HG03095 (cell line): ENCODE measurements around the gene PRPSAP1.
"Not testable (repeated sequence)": the region's sequence is repeated elsewhere in the genome, so short reads cannot be mapped to it uniquely, and the experiment has no call there.

Source experiments
- ATAC-seq: cut with Tn5 transposase; IDR thresholded peaks from one replicate; pipeline ENCODE4 v1.9.1; 2021; ENCODE audit warnings: moderate library complexity; ENCODE audit not compliant: unreplicated experiment

Gene PRPSAP1

DNA sequence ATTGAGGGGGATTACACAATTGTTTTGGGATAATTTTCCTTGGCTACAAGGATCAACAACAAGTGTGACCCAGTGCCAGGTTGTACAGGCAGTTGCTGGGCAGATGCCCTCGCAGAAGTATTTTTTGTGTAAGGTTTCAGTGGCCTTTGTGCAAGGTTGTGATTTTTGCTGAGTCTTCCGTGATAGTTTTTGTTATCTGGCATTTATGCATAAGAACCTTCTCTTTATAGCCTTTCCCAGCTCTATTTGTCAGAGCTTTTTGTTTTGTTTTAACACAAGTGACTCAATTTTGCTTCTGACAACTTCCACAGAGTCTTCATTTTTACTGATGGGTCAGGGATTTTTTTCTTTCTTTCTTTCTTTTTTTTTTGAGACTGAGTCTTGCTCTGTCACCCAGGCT, 6.7 kb upstream of the PRPSAP1 start:
- no peak for ATAC-seq

- not testable (repeated sequence) for ATAC-seq
Measured at GRCh38 chr17:76359776-76360175, 6.1 kb upstream of the PRPSAP1 start.

DNA sequence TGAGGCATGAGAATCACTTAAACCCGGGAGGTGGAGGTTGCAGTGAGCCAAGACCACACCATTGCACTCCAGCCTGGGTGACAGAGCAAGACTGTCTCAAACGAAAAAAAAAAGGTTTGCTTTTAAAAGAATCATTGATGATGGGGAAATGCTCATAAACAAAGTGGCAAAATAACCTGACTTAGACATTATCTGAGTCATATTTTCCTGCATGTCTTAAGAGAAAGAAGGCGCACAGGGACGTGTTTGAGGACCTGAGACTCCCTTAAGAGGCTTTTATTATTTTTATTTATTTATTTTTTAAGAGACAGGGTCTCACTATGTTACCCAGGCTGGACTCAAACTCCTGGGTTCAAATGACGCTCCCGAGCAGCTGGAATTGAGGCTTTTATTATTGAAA, 5.7 kb upstream of the PRPSAP1 start:
- no peak for ATAC-seq

DNA sequence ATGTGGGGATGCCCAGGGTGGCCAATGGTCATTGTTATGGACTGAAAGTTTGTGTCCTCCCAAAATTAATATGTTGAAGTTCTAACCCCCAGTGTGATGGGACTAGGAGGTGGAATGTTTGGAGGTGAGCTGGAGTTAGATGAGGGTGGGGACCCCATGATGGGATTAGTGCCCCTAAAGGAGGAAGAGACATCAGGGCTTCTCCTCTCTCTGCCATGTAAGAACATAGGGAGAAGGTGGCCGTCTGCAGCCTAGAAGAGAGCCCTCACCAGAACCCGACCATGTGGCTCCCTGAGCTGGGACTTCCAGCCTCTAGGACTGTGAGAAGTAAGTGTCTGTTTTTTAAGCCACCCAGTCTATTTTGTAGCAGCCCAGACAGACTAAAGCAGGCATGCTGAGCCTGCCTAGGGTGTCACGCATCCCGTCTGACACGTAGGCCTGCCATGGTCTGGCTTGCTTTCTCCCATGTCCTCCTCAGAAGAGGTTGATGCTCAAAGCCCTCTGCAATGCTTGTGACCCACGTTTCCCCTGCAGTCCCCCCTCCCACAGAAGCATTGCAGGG, 4.0 kb upstream of the PRPSAP1 start:
- no peak for ATAC-seq

GRCh38 chr17:76356803-76357456, 3.2 kb upstream of the PRPSAP1 start:
- ATAC-seq = no peak

DNA sequence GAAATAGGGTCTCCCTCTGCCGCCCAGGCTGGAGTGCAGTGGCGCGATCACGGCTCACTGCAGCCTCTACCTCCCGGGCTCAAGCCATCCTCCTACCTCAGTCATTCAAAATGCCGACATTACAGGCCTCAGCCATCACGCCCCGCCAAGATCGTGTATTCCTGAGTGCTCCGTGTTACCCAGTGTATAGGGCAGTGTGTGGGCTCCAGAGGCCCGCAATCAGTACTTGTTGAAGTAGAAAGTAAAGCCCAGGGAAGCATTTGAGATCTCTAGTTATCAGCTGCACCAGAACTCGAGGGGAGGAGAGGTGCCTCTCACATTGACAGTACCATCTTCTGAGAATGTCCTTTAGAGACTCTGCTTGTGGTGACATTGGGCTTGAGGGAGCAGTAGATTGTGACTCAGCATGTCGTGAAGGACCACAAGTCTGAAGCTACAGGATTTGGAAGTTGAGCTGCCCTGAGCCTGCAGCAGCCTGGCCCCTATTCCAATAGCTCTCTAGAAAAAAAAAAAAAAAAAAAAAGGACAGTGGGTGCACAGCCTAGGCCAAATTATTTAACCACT, 1.1 kb upstream of the PRPSAP1 start:
- no peak for ATAC-seq

GRCh38 chr17:76354317-76354729, 607 bp upstream of the PRPSAP1 start:
- ATAC-seq = no peak

DNA sequence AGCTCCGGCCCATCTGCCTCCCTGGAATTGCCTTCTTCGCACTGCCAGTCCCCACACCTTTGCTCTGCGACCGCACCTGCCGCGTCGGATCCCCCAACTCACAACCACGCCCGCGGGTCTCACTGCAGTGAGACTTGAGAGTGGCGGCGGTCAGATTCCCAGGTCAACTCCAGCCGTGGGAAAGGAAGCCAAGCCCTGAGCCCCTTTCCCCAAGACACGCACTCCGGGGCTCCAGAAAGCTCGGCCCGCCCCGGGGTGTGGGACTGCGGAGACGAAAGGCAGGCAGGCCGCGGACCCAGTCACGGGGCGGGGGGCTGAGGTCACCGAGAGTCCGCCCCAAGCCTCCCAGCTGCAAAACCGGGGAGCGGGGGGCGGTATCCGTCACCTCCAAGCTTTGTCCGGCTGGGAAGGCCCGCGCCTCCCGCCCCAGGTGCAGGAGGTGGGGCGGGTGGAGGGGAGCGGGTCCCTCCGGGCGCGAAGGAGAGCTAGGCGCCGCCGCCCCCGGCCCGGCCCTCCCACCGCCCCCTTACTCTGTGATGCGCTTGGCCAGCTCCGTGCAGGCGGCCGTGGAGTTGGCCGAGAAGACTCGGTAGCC, 615 bp downstream of the PRPSAP1 start:
- ATAC-seq = peak; percentile 9

DNA sequence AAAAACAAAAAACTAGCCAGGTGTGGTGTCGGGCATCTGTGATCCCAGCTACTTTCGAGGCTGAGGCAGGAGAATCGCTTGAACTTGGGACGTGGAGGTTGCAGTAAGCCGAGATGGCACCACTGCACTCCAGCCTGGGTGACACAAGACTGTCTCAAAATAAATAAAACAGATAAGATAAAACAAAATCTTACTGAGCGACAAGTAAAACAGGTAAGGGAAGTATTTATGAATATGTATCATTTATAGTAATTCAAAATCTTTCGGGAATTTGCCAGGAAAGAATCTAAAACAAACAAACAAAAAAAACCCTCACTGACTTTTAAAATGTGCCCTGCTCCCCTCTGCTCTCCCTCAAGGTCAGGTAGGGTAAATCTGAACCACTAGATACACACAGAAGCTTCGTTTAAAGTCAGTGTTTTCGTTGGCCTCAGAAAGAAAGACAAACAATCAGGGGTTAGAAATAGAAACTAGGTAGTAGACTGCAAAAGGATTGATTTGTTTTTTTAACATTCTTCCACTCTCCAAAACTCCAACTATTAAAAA, 2.1 kb downstream of the PRPSAP1 start:
- ATAC-seq = no peak

- no peak for ATAC-seq
Measured at GRCh38 chr17:76350463-76350862, 3.3 kb downstream of the PRPSAP1 start.

- not testable (repeated sequence) for ATAC-seq
Measured at GRCh38 chr17:76346936-76347335, 6.8 kb downstream of the PRPSAP1 start.

- ATAC-seq = no peak
Measured at GRCh38 chr17:76345377-76345974, 8.2 kb downstream of the PRPSAP1 start.

DNA sequence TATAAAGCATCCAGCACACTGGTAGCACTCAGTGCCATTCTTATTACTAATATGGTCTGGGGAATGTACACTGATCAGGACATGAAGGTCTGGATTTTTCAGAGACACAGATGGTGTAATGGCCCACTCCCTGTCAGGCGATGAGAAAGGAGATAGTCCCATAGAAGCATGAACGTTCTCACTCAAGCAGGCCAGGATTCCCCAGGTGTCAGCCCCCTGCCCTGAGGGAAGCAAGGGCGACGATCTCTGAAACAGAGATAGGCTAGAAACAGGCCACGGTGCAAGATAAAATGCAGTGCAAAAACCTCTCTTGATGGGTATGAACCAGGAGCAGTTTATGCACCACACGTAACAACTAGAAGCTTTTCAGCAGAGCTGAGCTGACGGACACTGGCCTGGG, 10.6 kb downstream of the PRPSAP1 start:
- no peak for ATAC-seq

DNA sequence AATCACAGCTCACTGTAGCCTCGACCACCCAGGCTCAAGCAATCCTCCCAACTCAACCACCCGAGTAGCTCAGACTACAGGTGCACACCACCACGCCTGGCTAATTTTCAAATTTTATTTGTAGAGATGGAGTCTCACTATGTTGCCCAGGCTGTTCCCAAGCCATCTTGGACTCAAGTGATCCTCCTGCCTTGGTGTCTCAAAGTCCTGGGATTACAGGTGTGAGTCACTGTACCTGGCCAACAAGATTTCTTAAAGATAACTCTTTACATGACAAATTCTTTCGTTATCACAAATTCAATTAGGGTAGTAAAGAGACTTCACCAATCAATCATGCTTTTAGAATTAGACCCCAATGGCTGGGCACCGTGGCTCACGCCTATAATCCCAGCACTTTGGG, 12.4 kb downstream of the PRPSAP1 start:
- no peak for ATAC-seq

GRCh38 chr17:76337413-76337777, 16.3 kb downstream of the PRPSAP1 start:
- ATAC-seq = no peak

DNA sequence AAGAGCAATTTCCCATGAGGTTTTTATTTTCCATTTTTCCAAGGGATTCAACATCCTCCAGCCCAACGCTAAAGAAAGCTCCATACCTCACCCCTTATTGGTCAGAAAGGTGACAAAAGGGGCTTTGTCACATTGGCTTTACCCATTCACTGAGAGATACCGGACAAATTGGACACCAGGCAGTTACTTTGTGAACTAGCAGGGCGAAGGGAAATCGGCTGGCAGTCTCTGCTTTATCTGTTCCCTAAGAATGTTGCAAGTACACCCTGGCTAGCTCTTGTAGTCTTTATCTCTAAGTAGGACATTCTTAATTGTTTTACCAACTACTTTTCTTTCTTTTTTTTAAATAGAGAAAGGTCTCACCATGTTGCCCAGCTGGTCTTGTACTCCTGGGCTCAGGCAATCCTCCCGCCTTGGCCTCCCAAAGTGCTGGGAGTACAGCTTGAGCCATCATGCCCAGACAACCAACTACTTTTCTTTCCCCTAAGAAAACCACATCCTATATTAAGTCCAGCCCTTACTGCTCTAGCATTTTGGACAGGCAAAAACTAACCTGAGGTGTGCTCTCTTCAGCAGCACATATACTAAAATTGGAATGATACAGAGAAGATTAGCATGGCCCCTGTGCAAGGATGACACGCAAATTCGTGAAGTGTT, 16.8 kb downstream of the PRPSAP1 start:
- no peak for ATAC-seq

GRCh38 chr17:76335716-76336381, 17.9 kb downstream of the PRPSAP1 start:
- no peak for ATAC-seq

GRCh38 chr17:76333673-76334505, 19.8 kb downstream of the PRPSAP1 start:
- ATAC-seq = no peak

- no peak for ATAC-seq
Measured at GRCh38 chr17:76331083-76331482, 22.6 kb downstream of the PRPSAP1 start.

DNA sequence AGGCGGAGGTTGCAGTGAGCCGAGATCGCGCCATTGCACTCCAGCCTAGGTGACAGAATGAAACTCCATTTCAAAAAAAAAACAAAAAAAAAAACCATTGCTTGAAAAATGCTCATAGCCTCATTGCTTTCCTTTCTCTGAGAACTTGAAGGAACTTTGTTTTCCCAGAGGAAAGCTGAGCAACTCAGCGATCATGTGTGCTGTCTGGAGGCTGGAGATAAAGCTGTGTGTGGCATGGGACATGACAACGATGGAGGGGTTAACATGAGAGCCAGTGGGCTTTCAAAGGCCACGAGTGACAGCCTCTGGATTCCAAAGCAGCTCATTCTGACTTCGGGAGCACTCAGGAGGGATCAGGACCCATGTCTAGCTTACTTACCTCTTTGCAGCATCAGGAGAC, 24.1 kb downstream of the PRPSAP1 start:
- no peak for ATAC-seq
